ENCODE measurements around the gene CHST8.

The CHST8 gene

GRCh38 chr19:33720691-33721682 is 99.2 kb downstream of the CHST8 start:
- no peak overlapping the region for H3K4me3 ChIP-seq (ENCODE audit: low read depth, low read length)
- TF ChIP-seq, protein P1, sequence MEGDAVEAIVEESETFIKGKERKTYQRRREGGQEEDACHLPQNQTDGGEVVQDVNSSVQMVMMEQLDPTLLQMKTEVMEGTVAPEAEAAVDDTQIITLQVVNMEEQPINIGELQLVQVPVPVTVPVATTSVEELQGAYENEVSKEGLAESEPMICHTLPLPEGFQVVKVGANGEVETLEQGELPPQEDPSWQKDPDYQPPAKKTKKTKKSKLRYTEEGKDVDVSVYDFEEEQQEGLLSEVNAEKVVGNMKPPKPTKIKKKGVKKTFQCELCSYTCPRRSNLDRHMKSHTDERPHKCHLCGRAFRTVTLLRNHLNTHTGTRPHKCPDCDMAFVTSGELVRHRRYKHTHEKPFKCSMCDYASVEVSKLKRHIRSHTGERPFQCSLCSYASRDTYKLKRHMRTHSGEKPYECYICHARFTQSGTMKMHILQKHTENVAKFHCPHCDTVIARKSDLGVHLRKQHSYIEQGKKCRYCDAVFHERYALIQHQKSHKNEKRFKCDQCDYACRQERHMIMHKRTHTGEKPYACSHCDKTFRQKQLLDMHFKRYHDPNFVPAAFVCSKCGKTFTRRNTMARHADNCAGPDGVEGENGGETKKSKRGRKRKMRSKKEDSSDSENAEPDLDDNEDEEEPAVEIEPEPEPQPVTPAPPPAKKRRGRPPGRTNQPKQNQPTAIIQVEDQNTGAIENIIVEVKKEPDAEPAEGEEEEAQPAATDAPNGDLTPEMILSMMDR (IDR thresholded peaks at IDR 0.05; ENCODE audit: low read depth, low read length) = no peak

DNA sequence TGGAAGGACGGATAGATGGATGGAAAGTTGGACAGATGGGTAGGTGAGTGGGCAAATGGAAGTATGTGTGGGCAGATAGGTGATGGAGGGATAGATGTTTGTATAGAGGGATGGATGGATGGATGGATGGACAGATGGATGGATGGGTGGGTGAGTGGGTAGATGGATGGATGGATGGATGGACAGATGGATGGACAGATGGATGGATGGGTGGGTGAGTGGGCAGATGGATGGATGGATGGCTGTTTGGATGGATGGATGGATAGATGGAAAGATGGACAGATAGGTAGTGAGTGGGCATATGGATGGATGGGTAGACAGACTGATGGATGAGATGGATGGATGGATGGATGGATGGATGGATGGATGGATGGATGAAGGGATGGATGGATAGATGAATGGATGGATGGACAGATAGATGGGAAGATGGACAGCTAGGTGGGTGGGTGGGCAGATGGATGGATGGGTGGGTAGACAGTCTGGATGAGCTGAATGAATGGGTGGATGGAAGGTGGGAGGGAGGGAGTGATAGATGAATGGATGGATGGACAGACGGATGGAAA is 100.1 kb downstream of the CHST8 start:
- TF ChIP-seq, protein P1 (IDR thresholded peaks at IDR 0.05; ENCODE audit: low read depth, low read length) = no peak
- H3K4me3 ChIP-seq (ENCODE audit: low read depth, low read length) = no peak overlapping the region

GRCh38 chr19:33722456-33723239 is 100.9 kb downstream of the CHST8 start:
- H3K4me3 ChIP-seq (ENCODE audit: low read depth, low read length) = no peak overlapping the region
- TF ChIP-seq, protein P1 (IDR thresholded peaks at IDR 0.05; ENCODE audit: low read depth, low read length) = no peak

GRCh38 chr19:33723512-33723911 is 101.8 kb downstream of the CHST8 start:
- TF ChIP-seq, protein P1 (IDR thresholded peaks at IDR 0.05; ENCODE audit: low read depth, low read length) = no peak
- no peak overlapping the region for H3K4me3 ChIP-seq (ENCODE audit: low read depth, low read length)

DNA sequence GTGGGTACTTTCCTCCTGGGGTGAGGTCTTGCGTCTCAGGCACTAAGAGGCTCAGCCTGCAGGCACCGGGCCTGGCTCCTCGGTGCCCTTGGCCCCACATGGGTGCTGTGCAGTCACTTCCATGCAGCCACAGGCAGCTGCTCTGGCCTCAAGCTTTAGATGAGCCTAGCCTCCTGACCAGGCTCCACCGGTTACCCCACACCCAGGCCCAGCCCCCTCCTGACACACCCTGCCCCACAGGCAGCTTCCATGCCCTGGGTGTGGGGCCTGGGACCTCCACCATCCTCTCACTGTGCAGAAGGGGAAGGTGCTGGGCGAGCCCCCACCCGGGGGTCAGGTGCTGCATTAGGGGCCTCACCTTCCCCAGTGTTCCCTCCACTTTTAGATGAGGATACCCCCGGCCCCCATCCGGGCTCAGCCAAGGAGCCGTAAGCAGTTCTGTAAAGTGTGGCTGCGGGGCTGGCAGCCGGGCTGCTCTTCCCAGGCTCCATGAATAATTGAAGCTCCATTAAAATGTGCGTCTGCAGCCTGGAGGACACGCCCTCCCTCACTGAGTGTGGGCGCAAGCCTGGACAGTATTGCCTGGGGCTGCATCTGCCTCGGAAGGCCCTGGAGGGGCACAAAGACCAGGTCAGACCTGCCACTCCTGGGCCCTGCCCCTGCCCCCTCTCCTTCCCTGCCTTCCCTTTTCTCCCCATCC is 102.4 kb downstream of the CHST8 start:
- H3K4me3 ChIP-seq (ENCODE audit: low read depth, low read length) = no peak overlapping the region
- TF ChIP-seq, protein P1 (IDR thresholded peaks at IDR 0.05; ENCODE audit: low read depth, low read length) = no peak

DNA sequence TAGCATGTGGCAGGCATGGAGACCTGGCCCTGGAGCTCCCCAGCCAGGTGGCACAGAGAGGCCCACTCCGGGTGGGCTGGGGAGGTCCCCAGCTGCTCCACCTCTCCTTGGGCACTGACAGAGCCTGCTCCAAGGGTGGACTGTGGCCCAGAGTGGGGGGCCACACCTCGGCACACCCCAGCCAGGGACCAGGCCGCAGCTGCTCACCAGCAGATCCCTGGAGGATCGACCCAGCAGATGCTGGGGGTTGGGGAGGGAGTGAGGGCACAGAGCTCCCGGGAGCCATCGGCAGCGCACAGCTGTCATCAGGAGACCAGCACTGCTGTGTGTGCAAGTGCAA is 102.9 kb downstream of the CHST8 start:
- H3K4me3 ChIP-seq (ENCODE audit: low read depth, low read length) = no peak overlapping the region
- TF ChIP-seq, protein P1 (IDR thresholded peaks at IDR 0.05; ENCODE audit: low read depth, low read length) = no peak
